Astrocyte (in vitro differentiated cells and primary cell): Measurements from ENCODE around the gene CALCR. TPM values are rescaled to one million over a fixed set of nuclear protein-coding genes. Genes with fewer than 3 reads are reported as not detected.

Experiments
- DNase-seq: peaks from one replicate; pipeline ENCODE4 v3.0.0-alpha.2; 2010; ENCODE audit warnings: low read depth
- FAIRE-seq: peaks from 2 replicates; lab custom pipeline; 2011; peaks lifted over from hg19 to GRCh38; lab: Jason Lieb, UNC
- H2AFZ ChIP-seq: 2 replicates; pipeline ENCODE4 v1.6.0; 2012; ENCODE audit warnings: low read depth, low read length, inconsistent platforms
- H3K27ac ChIP-seq: 2 replicates; pipeline ENCODE4 v1.5.1; 2011; ENCODE audit warnings: low read depth, low read length, inconsistent platforms
- H3K27me3 ChIP-seq: 2 replicates; pipeline ENCODE4 v1.6.0; 2011; ENCODE audit warnings: low read length, inconsistent platforms; ENCODE audit not compliant: insufficient read depth
- H3K36me3 ChIP-seq: 2 replicates; pipeline ENCODE4 v1.5.1; 2011; ENCODE audit warnings: low read length, inconsistent platforms; ENCODE audit not compliant: insufficient read depth
- H3K4me1 ChIP-seq: 2 replicates; pipeline ENCODE4 v1.5.1; 2011; ENCODE audit warnings: low read length, inconsistent platforms; ENCODE audit not compliant: insufficient read depth
- H3K4me2 ChIP-seq: 2 replicates; pipeline ENCODE4 v1.6.0; 2012; ENCODE audit warnings: low read length, inconsistent platforms
- H3K4me3 ChIP-seq: 2 replicates; pipeline ENCODE4 v1.5.1; 2011; ENCODE audit warnings: low read depth, mild to moderate bottlenecking, low read length, inconsistent platforms; ENCODE audit not compliant: insufficient read depth
- H3K79me2 ChIP-seq: 2 replicates; pipeline ENCODE4 v1.6.0; 2012; ENCODE audit warnings: mild to moderate bottlenecking, low read length, inconsistent platforms; ENCODE audit not compliant: insufficient read depth
- H3K9ac ChIP-seq: 2 replicates; pipeline ENCODE4 v1.6.0; 2012; ENCODE audit warnings: mild to moderate bottlenecking, low read length, inconsistent platforms
- H3K9me3 ChIP-seq: 2 replicates; pipeline ENCODE4 v1.5.1; 2012; ENCODE audit warnings: low read depth, mild to moderate bottlenecking, low read length, inconsistent platforms; ENCODE audit not compliant: insufficient read depth
- H4K20me1 ChIP-seq: 2 replicates; pipeline ENCODE4 v1.6.0; 2012; ENCODE audit warnings: low read length, inconsistent platforms; ENCODE audit not compliant: insufficient read depth
- H3K27ac Mint-ChIP-seq: one replicate; pipeline ENCODE4 v1.8.0; 2021; ENCODE audit warnings: mild to moderate bottlenecking, mixed read lengths; ENCODE audit not compliant: unreplicated experiment
- H3K27me3 Mint-ChIP-seq: one replicate; pipeline ENCODE4 v1.8.0; 2021; ENCODE audit warnings: low read depth, mixed read lengths; ENCODE audit not compliant: unreplicated experiment
- H3K36me3 Mint-ChIP-seq: one replicate; pipeline ENCODE4 v1.8.0; 2021; ENCODE audit warnings: low read depth, mixed read lengths; ENCODE audit not compliant: unreplicated experiment
- H3K4me1 Mint-ChIP-seq: one replicate; pipeline ENCODE4 v1.8.0; 2021; ENCODE audit warnings: low read depth, mixed read lengths; ENCODE audit not compliant: unreplicated experiment
- H3K4me3 Mint-ChIP-seq: one replicate; pipeline ENCODE4 v1.8.0; 2021; ENCODE audit warnings: mild to moderate bottlenecking, moderate library complexity, mixed read lengths; ENCODE audit not compliant: unreplicated experiment
- H3K9me3 Mint-ChIP-seq: one replicate; pipeline ENCODE4 v1.8.0; 2021; ENCODE audit warnings: mild to moderate bottlenecking, mixed read lengths; ENCODE audit not compliant: unreplicated experiment
- EZH2 ChIP-seq: IDR thresholded peaks from 2 replicates; pipeline ENCODE4 v1.6.1; 2012; ENCODE audit warnings: mild to moderate bottlenecking, low read length, inconsistent platforms; ENCODE audit not compliant: insufficient read depth
- total RNA-seq: library from RNA; stranded (reverse); gene quantifications from 2 replicates; pipeline ENCODE4 v1.2.1, GENCODE V29; 2021
- TF ChIP-seq, protein P1 (sequence below): IDR thresholded peaks from 2 replicates; pipeline ENCODE4 v1.5.1; 2011; ENCODE audit warnings: low read depth, mild to moderate bottlenecking, inconsistent platforms, low read length, moderate library complexity; ENCODE audit not compliant: insufficient read depth

The CALCR gene
- total RNA-seq, 1 donor from 2014 or later = 5.4 TPM

DNA sequence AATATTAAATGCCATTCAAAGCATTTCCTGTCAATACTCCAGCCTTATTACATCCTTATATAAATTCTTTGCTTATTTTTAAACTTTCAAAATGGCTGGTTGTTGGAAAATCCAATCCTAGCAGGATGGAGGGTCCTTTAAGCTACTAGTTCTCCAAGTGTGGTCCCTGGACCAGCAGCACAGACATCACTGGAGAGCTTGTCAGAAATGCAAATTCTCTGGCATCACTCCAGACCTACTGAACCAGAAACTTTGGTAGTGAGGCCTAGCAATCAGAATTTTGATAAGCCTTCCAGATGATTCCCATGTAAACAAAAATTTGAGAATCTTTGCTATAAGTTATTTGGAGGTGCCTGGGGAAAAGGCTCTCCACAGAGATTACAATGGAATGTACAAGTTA is 43.8 kb downstream of the CALCR start:
- no peaks in the 10 kb centered on the region for H3K9me3 Mint-ChIP-seq
- no peak for DNase-seq
- H3K27me3 Mint-ChIP-seq = no peaks in the 10 kb centered on the region
- Histone ChIP-seq H3K27ac (no peak overlapping the region), H3K4me2 (no peak overlapping the region), H3K9ac (no peak overlapping the region), H3K4me3 (no peak overlapping the region), H2AFZ (no peak overlapping the region), H3K27me3 (no peaks in the 10 kb centered on the region), H3K36me3 (no peaks in the 10 kb centered on the region), H3K9me3 (no peaks in the 10 kb centered on the region), H4K20me1 (no peaks in the 10 kb centered on the region), H3K79me2 (no peaks in the 10 kb centered on the region), H3K4me1 (no peaks in the 10 kb centered on the region)
- H3K36me3 Mint-ChIP-seq = no peaks in the 10 kb centered on the region
- no peak for TF ChIP-seq EZH2
- TF ChIP-seq, protein P1, sequence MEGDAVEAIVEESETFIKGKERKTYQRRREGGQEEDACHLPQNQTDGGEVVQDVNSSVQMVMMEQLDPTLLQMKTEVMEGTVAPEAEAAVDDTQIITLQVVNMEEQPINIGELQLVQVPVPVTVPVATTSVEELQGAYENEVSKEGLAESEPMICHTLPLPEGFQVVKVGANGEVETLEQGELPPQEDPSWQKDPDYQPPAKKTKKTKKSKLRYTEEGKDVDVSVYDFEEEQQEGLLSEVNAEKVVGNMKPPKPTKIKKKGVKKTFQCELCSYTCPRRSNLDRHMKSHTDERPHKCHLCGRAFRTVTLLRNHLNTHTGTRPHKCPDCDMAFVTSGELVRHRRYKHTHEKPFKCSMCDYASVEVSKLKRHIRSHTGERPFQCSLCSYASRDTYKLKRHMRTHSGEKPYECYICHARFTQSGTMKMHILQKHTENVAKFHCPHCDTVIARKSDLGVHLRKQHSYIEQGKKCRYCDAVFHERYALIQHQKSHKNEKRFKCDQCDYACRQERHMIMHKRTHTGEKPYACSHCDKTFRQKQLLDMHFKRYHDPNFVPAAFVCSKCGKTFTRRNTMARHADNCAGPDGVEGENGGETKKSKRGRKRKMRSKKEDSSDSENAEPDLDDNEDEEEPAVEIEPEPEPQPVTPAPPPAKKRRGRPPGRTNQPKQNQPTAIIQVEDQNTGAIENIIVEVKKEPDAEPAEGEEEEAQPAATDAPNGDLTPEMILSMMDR = no peak
- H3K27ac Mint-ChIP-seq = no peak overlapping the region
- FAIRE-seq = no peak
- no peak overlapping the region for H3K4me3 Mint-ChIP-seq
- no peaks in the 10 kb centered on the region for H3K4me1 Mint-ChIP-seq

DNA sequence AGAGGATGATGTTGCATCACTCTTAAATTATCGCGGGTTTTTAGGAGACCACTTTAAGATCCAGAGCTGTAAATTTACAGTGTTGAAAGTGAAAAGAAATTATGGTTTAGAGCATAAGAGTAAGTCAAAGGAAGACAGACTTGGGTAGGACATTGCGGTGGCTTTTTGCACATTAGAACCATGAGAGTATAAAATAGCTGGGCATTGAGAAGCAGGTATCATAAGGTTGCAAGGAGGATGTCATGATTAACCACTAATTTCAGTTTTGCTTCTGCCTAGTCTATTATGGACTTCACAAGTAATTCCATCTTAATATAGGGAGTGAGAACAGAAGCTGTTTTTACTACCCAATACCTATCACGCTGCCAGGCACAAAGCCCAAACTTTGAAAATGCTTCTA is 57.7 kb downstream of the CALCR start:
- Histone ChIP-seq H2AFZ (no peak overlapping the region), H3K27me3 (no peaks in the 10 kb centered on the region), H3K9ac (no peak overlapping the region), H3K27ac (no peak overlapping the region), H3K4me1 (no peaks in the 10 kb centered on the region), H3K36me3 (no peaks in the 10 kb centered on the region), H3K79me2 (no peaks in the 10 kb centered on the region), H3K4me2 (no peak overlapping the region), H3K9me3 (no peaks in the 10 kb centered on the region), H4K20me1 (no peaks in the 10 kb centered on the region), H3K4me3 (no peak overlapping the region)
- Mint-ChIP-seq H3K36me3 (no peaks in the 10 kb centered on the region), H3K27ac (no peak overlapping the region), H3K27me3 (no peaks in the 10 kb centered on the region), H3K4me3 (no peak overlapping the region), H3K4me1 (no peaks in the 10 kb centered on the region), H3K9me3 (no peaks in the 10 kb centered on the region)
- no peak for TF ChIP-seq EZH2
- TF ChIP-seq, protein P1 = no peak
- no peak for DNase-seq
- FAIRE-seq = no peak

DNA sequence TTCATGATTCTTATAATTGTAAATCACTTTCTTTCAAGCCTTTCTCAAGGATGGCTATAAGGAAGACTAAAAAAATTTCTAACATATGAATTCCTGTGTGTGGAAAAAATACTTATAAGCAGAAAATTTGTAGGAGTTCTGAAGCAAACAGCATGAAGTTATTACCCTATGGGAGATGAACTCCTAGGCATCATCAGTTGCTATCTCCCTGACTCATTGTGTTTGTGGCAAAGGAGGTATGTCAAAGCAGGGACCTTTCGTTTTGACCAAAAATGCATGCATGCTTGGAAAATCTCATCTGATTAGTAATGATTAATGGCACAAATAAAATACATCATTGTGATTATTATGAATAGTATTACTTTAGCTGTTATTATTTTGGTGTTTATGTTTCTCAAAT is 59.4 kb downstream of the CALCR start:
- no peaks in the 10 kb centered on the region for H3K27me3 Mint-ChIP-seq
- no peaks in the 10 kb centered on the region for H3K27me3 ChIP-seq
- no peak overlapping the region for H3K4me3 ChIP-seq
- no peak overlapping the region for H3K4me2 ChIP-seq
- H3K36me3 ChIP-seq = no peaks in the 10 kb centered on the region
- no peak overlapping the region for H2AFZ ChIP-seq
- no peak overlapping the region for H3K27ac Mint-ChIP-seq
- no peaks in the 10 kb centered on the region for H4K20me1 ChIP-seq
- H3K9me3 Mint-ChIP-seq = no peaks in the 10 kb centered on the region
- H3K4me3 Mint-ChIP-seq = no peak overlapping the region
- no peaks in the 10 kb centered on the region for H3K9me3 ChIP-seq
- DNase-seq (peak; percentile 0), FAIRE-seq (no peak)
- H3K9ac ChIP-seq = no peak overlapping the region
- TF ChIP-seq, protein P1 = no peak
- TF ChIP-seq EZH2 = no peak
- H3K36me3 Mint-ChIP-seq = no peaks in the 10 kb centered on the region
- no peaks in the 10 kb centered on the region for H3K4me1 Mint-ChIP-seq
- H3K27ac ChIP-seq = no peak overlapping the region
- H3K79me2 ChIP-seq = no peaks in the 10 kb centered on the region
- H3K4me1 ChIP-seq = no peaks in the 10 kb centered on the region
